Measurements from ENCODE around the gene MKLN1.

MKLN1 gene

DNA sequence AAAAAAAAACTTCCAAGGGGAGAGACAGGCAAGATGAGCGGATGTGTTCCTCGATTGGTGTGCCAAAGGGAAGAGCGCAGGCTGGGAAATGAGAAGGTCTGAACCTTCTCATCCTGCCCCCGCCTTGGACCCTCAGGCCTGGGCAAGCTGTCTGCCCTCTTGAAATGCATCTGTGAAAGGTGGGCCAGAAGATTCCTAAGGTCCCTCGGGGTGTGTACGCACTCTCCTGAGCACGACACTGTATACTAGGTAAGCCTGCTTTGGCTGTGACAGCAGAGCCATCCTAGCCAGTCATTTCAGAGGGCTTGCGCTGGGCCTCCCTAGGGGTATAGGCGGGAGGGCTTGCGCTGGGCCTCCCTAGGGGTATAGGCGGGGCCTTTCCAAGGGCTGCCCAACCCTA is 201.9 kb downstream of the MKLN1 start:
- H3K4me3 ChIP-seq (replicated peaks in 1 of 2; ENCODE audit: low read depth in 2 of 2, low read length in 2 of 2) = no peak overlapping the region
- no peak for DNase-seq (ENCODE audit: low read depth in 2 of 2)
- TF ChIP-seq, protein P1, sequence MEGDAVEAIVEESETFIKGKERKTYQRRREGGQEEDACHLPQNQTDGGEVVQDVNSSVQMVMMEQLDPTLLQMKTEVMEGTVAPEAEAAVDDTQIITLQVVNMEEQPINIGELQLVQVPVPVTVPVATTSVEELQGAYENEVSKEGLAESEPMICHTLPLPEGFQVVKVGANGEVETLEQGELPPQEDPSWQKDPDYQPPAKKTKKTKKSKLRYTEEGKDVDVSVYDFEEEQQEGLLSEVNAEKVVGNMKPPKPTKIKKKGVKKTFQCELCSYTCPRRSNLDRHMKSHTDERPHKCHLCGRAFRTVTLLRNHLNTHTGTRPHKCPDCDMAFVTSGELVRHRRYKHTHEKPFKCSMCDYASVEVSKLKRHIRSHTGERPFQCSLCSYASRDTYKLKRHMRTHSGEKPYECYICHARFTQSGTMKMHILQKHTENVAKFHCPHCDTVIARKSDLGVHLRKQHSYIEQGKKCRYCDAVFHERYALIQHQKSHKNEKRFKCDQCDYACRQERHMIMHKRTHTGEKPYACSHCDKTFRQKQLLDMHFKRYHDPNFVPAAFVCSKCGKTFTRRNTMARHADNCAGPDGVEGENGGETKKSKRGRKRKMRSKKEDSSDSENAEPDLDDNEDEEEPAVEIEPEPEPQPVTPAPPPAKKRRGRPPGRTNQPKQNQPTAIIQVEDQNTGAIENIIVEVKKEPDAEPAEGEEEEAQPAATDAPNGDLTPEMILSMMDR (IDR thresholded peaks at IDR 0.05; ENCODE audit: low read depth, low read length) = no peak

DNA sequence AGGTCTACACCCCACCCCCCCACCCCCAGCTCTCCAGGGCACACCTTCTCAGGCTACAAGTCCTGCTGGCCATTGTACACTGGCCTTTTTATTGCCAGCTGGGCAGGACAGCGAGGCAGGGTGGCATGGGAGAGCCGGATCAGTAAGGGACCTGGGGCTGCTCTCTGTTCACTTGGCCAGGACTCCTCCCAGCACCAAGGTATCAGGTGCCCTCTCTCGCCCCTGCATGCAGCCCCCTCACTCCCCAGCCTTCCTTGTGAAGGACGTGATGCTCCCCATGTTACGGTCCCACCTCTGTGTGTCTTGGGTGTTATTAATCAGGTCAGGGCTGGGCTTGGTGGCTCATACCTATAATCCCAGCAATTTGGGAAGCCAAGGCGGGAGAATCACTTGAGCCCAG is 202.5 kb downstream of the MKLN1 start:
- no peak overlapping the region for H3K4me3 ChIP-seq (replicated peaks in 1 of 2; ENCODE audit: low read depth in 2 of 2, low read length in 2 of 2)
- TF ChIP-seq, protein P1 (IDR thresholded peaks at IDR 0.05; ENCODE audit: low read depth, low read length) = no peak
- DNase-seq (ENCODE audit: low read depth in 2 of 2) = no peak

DNA sequence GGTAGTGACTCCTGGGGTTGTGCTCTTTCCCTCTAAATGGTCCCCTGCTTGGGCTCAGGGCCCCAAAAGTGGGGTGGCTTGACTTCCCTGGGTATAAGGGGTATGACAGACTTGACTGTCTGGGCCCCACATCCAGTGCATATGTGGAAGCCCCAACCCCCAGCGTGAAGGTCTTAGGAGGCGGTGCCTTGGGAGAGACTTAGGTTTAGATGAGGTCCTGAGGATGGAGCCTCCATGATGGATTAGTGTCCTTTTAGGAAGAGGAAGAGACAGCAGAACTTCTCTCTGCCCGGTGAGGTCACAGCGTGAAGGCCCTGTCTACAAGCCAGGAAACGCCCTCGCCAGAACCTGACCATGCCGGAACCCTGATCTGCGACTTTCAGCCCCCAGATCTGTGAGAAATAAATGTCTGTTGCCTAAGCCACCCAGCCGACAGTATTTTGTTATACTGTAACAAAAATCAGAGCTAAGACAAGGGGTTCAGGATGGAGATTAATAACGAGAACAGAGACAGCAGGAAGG is 205.0 kb downstream of the MKLN1 start:
- H3K4me3 ChIP-seq (replicated peaks in 1 of 2; ENCODE audit: low read depth in 2 of 2, low read length in 2 of 2) = no peak overlapping the region
- TF ChIP-seq, protein P1 (IDR thresholded peaks at IDR 0.05; ENCODE audit: low read depth, low read length) = no peak
- no peak for DNase-seq (ENCODE audit: low read depth in 2 of 2)

DNA sequence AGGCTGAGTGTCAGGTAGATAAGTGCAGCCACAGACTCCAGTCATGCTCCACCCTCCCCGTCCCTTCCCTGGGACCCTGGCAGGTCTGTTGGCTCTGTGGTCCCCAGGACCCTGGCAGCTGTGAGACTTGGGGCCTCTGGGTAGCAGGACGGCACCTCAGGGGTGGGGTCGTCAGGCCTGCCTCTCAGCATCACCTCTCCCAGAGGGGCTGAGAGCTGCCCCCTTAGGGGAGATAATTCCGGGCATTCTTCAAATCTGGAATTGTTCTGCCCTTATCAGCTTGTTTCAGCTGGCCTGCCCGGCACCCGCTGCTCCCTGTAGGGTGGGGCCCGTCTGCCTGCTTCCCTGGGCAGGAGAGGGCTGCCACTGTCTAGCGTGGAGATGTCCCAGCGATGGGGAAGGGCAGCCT is 205.5 kb downstream of the MKLN1 start:
- TF ChIP-seq, protein P1 (IDR thresholded peaks at IDR 0.05; ENCODE audit: low read depth, low read length) = no peak
- DNase-seq (ENCODE audit: low read depth in 2 of 2) = no peak
- H3K4me3 ChIP-seq (replicated peaks in 1 of 2; ENCODE audit: low read depth in 2 of 2, low read length in 2 of 2) = no peak overlapping the region

DNA sequence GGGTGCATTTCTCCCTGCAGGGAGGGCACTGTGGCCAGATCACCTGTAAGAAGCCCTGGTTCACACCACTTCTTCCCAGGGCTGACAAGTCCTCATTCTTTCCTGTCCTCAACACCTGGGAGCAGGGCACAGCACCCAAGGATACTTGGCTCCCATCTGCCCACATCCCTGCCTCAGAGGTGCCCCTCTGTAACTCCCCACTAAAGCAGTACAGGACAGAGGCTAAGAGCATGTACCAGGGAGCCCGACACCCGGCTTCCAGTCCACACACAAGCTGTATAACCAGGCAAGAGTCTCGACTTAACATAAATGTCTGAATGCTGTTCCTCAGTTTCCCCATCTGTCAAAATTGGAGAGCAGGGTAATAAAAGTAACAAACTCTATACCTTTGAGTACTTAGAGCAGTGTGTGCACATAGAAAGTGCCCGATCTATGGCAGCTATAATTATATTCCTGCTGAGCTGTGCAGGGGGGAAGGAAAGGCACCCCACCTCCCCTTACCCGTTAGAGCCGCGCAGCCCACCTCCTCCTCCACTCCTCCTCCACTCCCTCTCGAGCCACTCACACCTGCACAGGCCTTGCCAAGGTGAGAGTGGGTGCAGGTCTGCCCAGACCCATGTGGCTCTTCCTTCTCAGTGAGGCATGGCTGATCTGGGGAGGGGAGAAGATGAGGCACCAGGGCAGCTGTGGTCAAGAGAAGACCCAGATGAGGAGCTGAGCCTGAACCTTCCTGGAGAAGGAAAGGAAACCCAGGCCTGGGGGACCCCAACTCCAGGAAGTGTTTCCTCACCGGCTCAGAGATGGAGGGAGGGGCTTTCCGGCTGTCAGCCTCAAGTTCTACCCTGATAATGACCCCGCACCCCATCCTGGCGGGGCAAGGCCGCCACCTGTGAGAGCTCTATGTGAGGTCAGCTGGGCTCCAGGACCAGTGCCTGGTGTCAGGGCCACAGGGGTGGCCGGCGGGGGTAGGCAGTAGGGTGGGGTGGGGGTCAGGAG is 206.2 kb downstream of the MKLN1 start:
- TF ChIP-seq, protein P1 (IDR thresholded peaks at IDR 0.05; ENCODE audit: low read depth, low read length) = no peak
- DNase-seq (ENCODE audit: low read depth in 2 of 2) = no peak
- no peak overlapping the region for H3K4me3 ChIP-seq (replicated peaks in 1 of 2; ENCODE audit: low read depth in 2 of 2, low read length in 2 of 2)

DNA sequence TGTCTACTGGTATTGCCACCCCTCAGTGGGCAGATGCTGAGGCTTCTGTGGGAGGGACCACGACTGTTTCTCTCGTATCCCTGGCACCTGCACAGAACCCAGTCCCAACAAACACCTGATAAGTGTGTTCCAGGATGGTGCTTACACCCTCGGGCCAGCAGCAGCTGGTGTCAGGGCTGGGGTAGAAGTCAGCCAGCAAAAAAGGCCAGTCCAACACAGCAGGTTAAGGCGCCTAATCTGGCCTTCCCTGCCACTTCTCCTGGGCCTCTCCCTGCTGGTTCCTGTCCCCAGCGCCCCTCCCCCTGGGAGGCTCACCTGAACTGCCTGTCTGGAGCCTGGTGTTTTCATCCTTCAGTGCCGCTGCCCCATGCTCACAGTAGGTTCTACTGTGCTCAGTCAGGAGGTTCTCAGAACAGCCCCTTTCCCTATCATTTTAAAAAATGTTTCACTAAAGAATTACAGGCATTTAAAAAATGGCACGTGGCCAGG is 208.7 kb downstream of the MKLN1 start:
- DNase-seq (ENCODE audit: low read depth in 2 of 2) = no peak
- TF ChIP-seq, protein P1 (IDR thresholded peaks at IDR 0.05; ENCODE audit: low read depth, low read length) = no peak
- H3K4me3 ChIP-seq (replicated peaks in 1 of 2; ENCODE audit: low read depth in 2 of 2, low read length in 2 of 2) = no peak overlapping the region

All from cardiac fibroblast (primary cell).